ENCODE data around the gene OR10H3. TPM values are rescaled to one million over a fixed set of nuclear protein-coding genes. Genes with fewer than 3 reads are reported as not detected.
"Not testable (repeated sequence)": the region's sequence is repeated elsewhere in the genome, so short reads cannot be mapped to it uniquely, and the experiment has no call there.

The OR10H3 gene
- polyA plus RNA-seq, 2 donors = not detected

DNA sequence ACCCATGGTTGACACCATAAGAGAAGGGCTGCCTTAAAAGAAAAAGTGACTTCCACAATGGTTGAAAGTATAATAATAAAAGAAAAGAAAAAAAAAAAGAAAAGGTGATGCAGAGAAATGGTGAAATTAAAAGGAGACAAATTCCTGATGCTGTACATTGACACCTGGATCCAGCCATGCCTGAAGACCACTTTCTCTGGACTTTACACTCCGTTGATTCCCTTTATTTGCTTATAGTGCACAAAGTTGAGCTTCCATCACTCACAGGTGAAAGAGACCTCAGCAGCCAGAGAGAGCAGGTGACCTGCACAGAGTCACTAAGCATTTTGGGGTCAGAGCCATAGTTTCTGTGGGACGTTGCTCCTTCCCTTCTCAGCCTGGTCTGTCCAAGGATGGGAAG lies 37.5 kb downstream of the OR10H3 start:
- 50 to 61% methylated on average over 2 of the region's 2 CpGs for WGBS, 2 donors

DNA sequence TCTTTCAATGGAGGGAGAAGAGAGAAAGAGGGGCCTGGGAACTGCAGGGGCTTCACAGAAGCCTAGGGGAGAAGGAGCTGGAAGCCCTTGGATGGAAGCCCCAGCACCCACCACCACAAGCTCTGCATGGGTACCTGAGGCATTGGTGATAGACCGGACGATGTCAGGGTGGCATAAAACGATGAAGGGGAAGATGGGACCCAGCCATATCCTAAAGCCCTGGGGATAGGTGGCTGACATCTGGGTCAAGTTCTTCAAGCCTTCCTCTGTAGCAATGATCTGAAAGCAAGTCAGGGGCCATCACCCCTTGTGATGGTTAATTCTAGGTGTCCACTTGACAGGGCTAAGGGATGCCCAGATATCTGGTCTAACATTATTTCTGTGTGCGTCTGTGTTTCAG lies 38.5 kb downstream of the OR10H3 start:
- H3K4me3 ChIP-seq (ENCODE audit: low read depth in 1 of 2, low read length in 2 of 2) = no peak overlapping the region
- peaks cover 0 to 9% of the 10 kb centered on the region in 2 donors for H3K4me1 ChIP-seq (ENCODE audit: control insufficient read depth in 2 of 2, insufficient read depth in 2 of 2, low read length in 1 of 2)
- H3K9me3 ChIP-seq (ENCODE audit: control insufficient read depth in 2 of 2, insufficient read depth in 1 of 2, low read depth in 1 of 2, low read length in 1 of 2) = peaks cover 0 to 2% of the 10 kb centered on the region in 2 donors
- H3K27ac ChIP-seq (ENCODE audit: low read depth in 2 of 2, low read length in 1 of 2) = no peak overlapping the region
- H3K36me3 ChIP-seq (ENCODE audit: control insufficient read depth in 2 of 2, insufficient read depth in 2 of 2, low read length in 1 of 2) = no peaks in the 10 kb centered on the region
- no peaks in the 10 kb centered on the region for H3K27me3 ChIP-seq (ENCODE audit: control insufficient read depth in 1 of 2, insufficient read depth in 2 of 2, low read length in 2 of 2)
- WGBS, 2 donors = 84 to 89% methylated on average over 4 of the region's 4 CpGs

More for the DNA sequence above, 37.5 kb downstream of the OR10H3 start:
- no peak overlapping the region for H3K4me3 ChIP-seq (ENCODE audit: low read depth in 1 of 2, low read length in 2 of 2)
- peaks cover 0 to 2% of the 10 kb centered on the region in 2 donors for H3K4me1 ChIP-seq (ENCODE audit: control insufficient read depth in 2 of 2, insufficient read depth in 2 of 2, low read length in 1 of 2)
- no peaks in the 10 kb centered on the region for H3K27me3 ChIP-seq (ENCODE audit: control insufficient read depth in 1 of 2, insufficient read depth in 2 of 2, low read length in 2 of 2)
- H3K36me3 ChIP-seq (ENCODE audit: control insufficient read depth in 2 of 2, insufficient read depth in 2 of 2, low read length in 1 of 2) = no peaks in the 10 kb centered on the region
- peaks cover 0 to 2% of the 10 kb centered on the region in 2 donors for H3K9me3 ChIP-seq (ENCODE audit: control insufficient read depth in 2 of 2, insufficient read depth in 1 of 2, low read depth in 1 of 2, low read length in 1 of 2)
- no peak overlapping the region for H3K27ac ChIP-seq (ENCODE audit: low read depth in 2 of 2, low read length in 1 of 2)

DNA sequence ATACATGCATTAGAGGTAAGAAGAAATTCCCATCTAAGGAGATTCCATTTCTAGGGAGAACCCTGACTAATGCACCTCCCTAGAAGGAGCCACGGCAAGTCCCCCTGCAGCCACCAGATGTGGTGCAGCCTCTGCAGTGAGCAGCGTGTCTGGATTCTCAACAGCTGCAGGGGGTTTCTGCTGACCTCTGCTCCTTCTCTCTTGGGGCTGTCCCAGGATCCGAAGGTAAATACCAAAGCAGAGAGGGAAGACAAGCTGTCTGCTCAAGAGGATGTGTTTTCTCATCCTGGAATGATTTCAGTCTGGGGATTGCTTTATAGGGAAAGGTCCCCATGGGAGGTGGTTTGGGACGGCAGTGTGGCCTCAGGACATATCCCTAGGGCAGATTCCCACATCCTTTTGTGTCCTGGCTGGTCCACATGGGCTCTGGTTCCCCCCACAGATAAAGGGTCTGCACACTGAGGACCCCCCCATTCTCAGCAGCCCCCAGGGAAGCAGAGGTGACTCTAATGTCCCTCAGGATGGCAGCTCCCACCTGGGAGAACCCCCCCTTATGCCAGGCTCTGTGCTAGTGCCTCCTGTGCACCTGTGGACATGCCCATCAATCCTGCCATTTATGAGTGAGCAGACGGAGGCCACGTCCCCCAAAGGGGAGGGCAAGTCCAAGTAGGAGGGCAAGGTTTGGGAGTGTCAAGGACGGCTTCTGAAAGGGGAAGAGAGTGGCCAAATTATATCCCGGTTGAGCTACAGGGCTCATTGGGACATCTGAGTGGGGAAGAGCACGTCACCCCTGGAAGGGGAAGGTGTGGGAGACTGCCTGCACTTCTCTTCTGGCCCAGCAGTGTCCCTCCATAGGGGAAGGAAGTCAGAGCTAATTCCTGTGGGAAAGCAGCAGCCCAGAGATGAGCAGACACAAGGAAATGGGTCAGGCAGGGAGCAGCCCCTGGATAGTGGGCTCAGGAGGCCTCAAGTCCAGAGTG lies 39.5 kb downstream of the OR10H3 start:
- Histone ChIP-seq H3K9me3 (ENCODE audit: control insufficient read depth in 2 of 2, insufficient read depth in 1 of 2, low read depth in 1 of 2, low read length in 1 of 2) (peaks cover 0 to 2% of the 10 kb centered on the region in 2 donors), H3K27me3 (ENCODE audit: control insufficient read depth in 1 of 2, insufficient read depth in 2 of 2, low read length in 2 of 2) (no peaks in the 10 kb centered on the region), H3K4me3 (ENCODE audit: low read depth in 1 of 2, low read length in 2 of 2) (no peak overlapping the region), H3K4me1 (ENCODE audit: control insufficient read depth in 2 of 2, insufficient read depth in 2 of 2, low read length in 1 of 2) (peaks cover 0 to 9% of the 10 kb centered on the region in 2 donors), H3K27ac (ENCODE audit: low read depth in 2 of 2, low read length in 1 of 2) (no peak overlapping the region), H3K36me3 (ENCODE audit: control insufficient read depth in 2 of 2, insufficient read depth in 2 of 2, low read length in 1 of 2) (no peaks in the 10 kb centered on the region)
- 46 to 57% methylated on average over 9 of the region's 9 CpGs for WGBS, 2 donors

DNA sequence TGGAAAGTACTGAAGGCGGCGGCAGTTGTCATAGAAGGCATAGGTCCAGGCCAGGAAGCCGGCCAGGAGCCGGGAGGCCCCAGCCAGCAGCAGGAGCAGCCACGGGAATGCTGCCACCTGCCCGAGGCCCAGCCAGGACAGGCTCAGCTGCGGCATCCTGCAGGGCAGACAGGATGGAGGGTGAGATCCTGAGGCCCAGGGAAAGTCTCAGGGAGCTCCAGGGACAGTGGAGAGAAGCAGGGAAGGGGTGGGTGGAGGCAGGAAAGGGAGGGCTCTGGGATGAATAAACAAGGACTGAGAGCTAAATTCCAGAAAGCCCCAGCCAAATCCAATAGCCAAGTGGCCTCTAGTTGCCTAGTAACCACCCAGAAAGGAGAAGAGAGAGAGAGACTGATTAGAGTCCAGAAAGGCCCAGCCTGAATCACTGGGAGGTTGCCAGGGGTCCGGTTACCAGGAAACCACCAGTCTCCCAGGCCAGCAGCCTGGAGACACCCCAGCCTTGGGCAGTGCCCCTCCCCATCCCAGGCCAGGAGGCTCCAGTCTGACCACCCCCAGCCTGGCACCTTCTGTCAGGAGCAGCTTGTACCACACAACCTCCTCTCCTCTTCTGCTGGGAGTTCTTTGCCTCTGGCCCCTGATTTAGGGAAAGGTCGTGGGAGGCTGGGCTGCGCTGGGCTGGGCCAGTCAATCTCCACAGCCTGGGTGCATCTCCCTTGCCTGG lies 42.1 kb downstream of the OR10H3 start:
- Histone ChIP-seq H3K4me1 (ENCODE audit: control insufficient read depth in 2 of 2, insufficient read depth in 2 of 2, low read length in 1 of 2) (peaks cover 0 to 9% of the 10 kb centered on the region in 2 donors), H3K36me3 (ENCODE audit: control insufficient read depth in 2 of 2, insufficient read depth in 2 of 2, low read length in 1 of 2) (no peaks in the 10 kb centered on the region), H3K27me3 (ENCODE audit: control insufficient read depth in 1 of 2, insufficient read depth in 2 of 2, low read length in 2 of 2) (no peaks in the 10 kb centered on the region), H3K4me3 (ENCODE audit: low read depth in 1 of 2, low read length in 2 of 2) (no peak overlapping the region), H3K9me3 (ENCODE audit: control insufficient read depth in 2 of 2, insufficient read depth in 1 of 2, low read depth in 1 of 2, low read length in 1 of 2) (no peaks in the 10 kb centered on the region), H3K27ac (ENCODE audit: low read depth in 2 of 2, low read length in 1 of 2) (peak overlapping the region; percentile 65 to 80)
- WGBS, 2 donors = 14 to 26% methylated on average over 9 to 10 of the region's 10 CpGs

DNA sequence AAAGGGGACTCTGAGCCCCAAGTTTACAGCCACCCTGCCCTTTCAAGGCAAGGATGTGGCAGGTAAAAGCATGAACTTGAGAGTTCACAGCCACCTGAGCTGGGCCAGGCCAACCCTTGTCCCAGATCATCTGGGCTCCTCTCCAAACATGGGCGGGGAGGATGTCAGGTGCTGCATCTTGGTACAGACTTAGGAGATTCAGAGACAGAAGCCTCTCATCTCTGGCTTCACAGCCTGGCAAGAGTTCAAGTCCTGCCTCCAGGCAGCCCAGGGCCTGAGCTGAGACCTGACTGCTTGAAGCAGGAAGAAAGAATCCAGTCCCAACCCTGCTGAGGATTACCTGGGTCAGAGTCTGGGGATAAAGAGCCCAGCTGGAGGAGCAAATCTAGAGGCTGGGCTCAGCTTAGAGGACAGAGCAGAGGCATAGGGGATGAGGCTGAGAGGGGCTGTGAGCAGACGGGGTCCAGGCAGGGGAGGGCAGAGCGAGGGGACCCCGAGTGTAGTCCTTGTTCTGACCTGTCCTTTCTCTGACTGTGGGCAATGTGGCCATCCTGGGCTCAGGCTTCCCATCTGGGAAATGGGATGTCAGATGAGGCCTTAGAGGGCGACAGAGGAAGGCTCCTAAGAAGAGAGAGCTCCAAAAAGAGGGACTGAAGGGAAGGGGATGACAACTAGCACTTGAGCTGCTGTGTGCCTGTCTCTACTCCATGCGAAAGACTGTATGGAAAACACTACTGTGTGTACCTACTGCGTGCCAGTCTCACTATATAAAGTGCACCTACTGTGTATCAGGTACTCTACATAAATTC lies 43.0 kb downstream of the OR10H3 start:
- Histone ChIP-seq H3K36me3 (ENCODE audit: control insufficient read depth in 2 of 2, insufficient read depth in 2 of 2, low read length in 1 of 2) (no peaks in the 10 kb centered on the region), H3K27ac (ENCODE audit: low read depth in 2 of 2, low read length in 1 of 2) (peak overlapping the region; percentile 65 to 73)

DNA sequence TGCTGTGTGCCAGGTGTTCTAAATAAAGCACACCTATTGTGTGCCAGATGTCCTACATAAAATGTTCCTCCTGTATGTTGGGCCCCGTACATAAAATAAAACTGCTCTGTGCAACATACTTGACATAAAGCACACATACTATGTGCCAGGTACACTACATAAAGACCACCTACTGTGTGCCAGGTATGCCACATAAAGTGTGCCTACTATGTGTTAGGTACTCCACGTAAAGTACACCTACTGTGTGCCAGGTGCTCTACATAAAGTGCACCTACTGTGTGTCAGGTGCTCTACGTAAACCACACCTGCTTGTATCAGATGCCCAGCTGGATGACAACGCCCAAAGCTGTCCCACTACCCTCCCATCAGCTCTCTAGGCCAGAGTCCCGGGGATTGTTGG lies 43.9 kb downstream of the OR10H3 start:
- no peak overlapping the region for H3K4me3 ChIP-seq (ENCODE audit: low read depth in 1 of 2, low read length in 2 of 2)
- no peaks in the 10 kb centered on the region for H3K9me3 ChIP-seq (ENCODE audit: control insufficient read depth in 2 of 2, insufficient read depth in 1 of 2, low read depth in 1 of 2, low read length in 1 of 2)
- H3K4me1 ChIP-seq (ENCODE audit: control insufficient read depth in 2 of 2, insufficient read depth in 2 of 2, low read length in 1 of 2) = peaks cover 0 to 9% of the 10 kb centered on the region in 2 donors
- no peaks in the 10 kb centered on the region for H3K27me3 ChIP-seq (ENCODE audit: control insufficient read depth in 1 of 2, insufficient read depth in 2 of 2, low read length in 2 of 2)
- H3K36me3 ChIP-seq (ENCODE audit: control insufficient read depth in 2 of 2, insufficient read depth in 2 of 2, low read length in 1 of 2) = no peaks in the 10 kb centered on the region
- no peak overlapping the region for H3K27ac ChIP-seq (ENCODE audit: low read depth in 2 of 2, low read length in 1 of 2)
- WGBS, 2 donors = 72 to 75% methylated on average over 5 of the region's 5 CpGs

More for the DNA sequence above, 43.0 kb downstream of the OR10H3 start:
- 58% methylated on average over 6 to 7 of the region's 7 CpGs for WGBS, 2 donors
- H3K4me1 ChIP-seq (ENCODE audit: control insufficient read depth in 2 of 2, insufficient read depth in 2 of 2, low read length in 1 of 2) = peaks cover 0 to 9% of the 10 kb centered on the region in 2 donors
- H3K9me3 ChIP-seq (ENCODE audit: control insufficient read depth in 2 of 2, insufficient read depth in 1 of 2, low read depth in 1 of 2, low read length in 1 of 2) = no peaks in the 10 kb centered on the region
- no peaks in the 10 kb centered on the region for H3K27me3 ChIP-seq (ENCODE audit: control insufficient read depth in 1 of 2, insufficient read depth in 2 of 2, low read length in 2 of 2)
- no peak overlapping the region for H3K4me3 ChIP-seq (ENCODE audit: low read depth in 1 of 2, low read length in 2 of 2)

DNA sequence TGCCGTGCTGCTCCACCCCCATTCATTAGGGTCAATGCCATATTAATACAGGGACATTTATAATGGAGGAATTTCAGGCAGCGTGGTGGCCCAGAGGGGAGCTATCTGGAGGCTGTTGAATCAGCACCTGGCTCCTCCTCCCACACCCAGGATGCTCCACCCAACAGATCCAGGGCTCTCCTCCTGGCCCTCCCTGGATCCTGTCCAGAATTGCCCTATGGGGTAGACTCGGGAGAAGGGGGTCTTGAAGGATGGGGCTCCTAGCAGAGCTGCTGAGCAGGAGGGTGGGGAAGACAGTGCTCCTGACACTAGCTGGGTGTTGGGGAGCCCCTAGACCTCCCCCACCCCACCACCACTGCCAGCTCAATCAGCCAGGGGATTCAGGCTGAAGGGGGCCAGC lies 44.4 kb downstream of the OR10H3 start:
- Histone ChIP-seq H3K4me1 (ENCODE audit: control insufficient read depth in 2 of 2, insufficient read depth in 2 of 2, low read length in 1 of 2) (peaks cover 0 to 9% of the 10 kb centered on the region in 2 donors), H3K9me3 (ENCODE audit: control insufficient read depth in 2 of 2, insufficient read depth in 1 of 2, low read depth in 1 of 2, low read length in 1 of 2) (no peaks in the 10 kb centered on the region), H3K27ac (ENCODE audit: low read depth in 2 of 2, low read length in 1 of 2) (no peak overlapping the region), H3K4me3 (ENCODE audit: low read depth in 1 of 2, low read length in 2 of 2) (no peak overlapping the region), H3K27me3 (ENCODE audit: control insufficient read depth in 1 of 2, insufficient read depth in 2 of 2, low read length in 2 of 2) (no peaks in the 10 kb centered on the region), H3K36me3 (ENCODE audit: control insufficient read depth in 2 of 2, insufficient read depth in 2 of 2, low read length in 1 of 2) (no peaks in the 10 kb centered on the region)
- 60 to 61% methylated on average over 3 of the region's 3 CpGs for WGBS, 2 donors

DNA sequence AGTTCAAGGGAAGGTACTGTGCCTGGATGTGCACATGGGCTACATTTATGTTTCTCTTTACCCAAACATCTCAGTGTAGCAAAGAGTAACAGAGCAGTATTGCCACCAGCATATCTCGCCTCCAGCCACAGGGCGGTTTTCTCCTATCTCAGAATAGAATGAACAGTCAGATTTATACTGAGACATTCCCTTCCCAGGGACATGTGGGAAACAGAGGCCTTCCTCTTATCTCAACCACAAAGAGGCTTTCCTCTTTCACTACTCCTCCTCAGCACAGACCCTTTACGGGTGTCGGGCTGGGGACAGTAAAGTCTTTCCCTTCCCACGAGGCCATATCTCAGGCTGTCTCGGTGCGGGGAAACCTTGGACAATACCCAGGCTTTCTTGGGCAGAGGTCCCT lies 45.1 kb downstream of the OR10H3 start:
- not testable (repeated sequence) for H3K36me3 ChIP-seq (ENCODE audit: control insufficient read depth in 2 of 2, insufficient read depth in 2 of 2, low read length in 1 of 2); H3K4me1 ChIP-seq (ENCODE audit: control insufficient read depth in 2 of 2, insufficient read depth in 2 of 2, low read length in 1 of 2); H3K27me3 ChIP-seq (ENCODE audit: control insufficient read depth in 1 of 2, insufficient read depth in 2 of 2, low read length in 2 of 2); H3K27ac ChIP-seq (ENCODE audit: low read depth in 2 of 2, low read length in 1 of 2); H3K4me3 ChIP-seq (ENCODE audit: low read depth in 1 of 2, low read length in 2 of 2); H3K9me3 ChIP-seq (ENCODE audit: control insufficient read depth in 2 of 2, insufficient read depth in 1 of 2, low read depth in 1 of 2, low read length in 1 of 2)
- 48 to 72% methylated on average over 7 of the region's 7 CpGs for WGBS, 2 donors

DNA sequence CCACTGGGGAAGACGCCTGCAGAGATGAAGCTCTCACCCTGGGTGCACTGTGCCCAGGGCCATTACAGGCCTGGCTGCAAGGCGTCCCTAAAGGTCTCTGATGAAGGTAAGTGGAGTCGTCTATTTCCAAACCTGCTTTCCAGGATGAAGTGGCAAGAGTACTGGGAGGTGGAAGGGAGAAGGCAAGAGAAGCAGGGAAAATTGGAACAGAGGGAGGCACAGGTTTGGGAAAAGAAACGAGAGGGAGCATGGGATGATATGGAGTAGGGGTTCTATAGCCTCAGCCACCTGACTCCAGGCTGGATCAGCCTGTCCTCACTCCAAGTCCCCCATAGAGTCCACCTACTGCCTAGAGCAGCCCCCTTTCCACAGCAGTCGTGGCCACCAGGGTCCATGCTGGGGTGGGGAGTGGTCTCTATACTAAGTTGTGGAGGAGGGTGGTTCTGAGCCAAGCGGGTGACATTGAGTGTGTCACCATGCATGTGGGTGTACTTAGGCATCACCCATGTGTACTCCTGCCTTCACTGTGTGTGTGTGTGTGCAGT lies 49.9 kb downstream of the OR10H3 start, which contains the start of gene OR10H5:
TSS of gene OR10H5 (plus strand) at position 51 of the 545 bp plus-strand sequence. CDS start 6,388 bp downstream, outside the sequence.
- no peak within 1 kb of the TSS for H3K4me3 ChIP-seq (ENCODE audit: low read depth in 1 of 2, low read length in 2 of 2)
- no peaks in the 10 kb centered on the region for H3K9me3 ChIP-seq (ENCODE audit: control insufficient read depth in 2 of 2, insufficient read depth in 1 of 2, low read depth in 1 of 2, low read length in 1 of 2)
- no peaks in the 10 kb centered on the region for H3K36me3 ChIP-seq (ENCODE audit: control insufficient read depth in 2 of 2, insufficient read depth in 2 of 2, low read length in 1 of 2)
- H3K4me1 ChIP-seq (ENCODE audit: control insufficient read depth in 2 of 2, insufficient read depth in 2 of 2, low read length in 1 of 2) = no peaks in the 10 kb centered on the region
- no peak within 1 kb of the TSS for H3K27ac ChIP-seq (ENCODE audit: low read depth in 2 of 2, low read length in 1 of 2)
- no peaks in the 10 kb centered on the region for H3K27me3 ChIP-seq (ENCODE audit: control insufficient read depth in 1 of 2, insufficient read depth in 2 of 2, low read length in 2 of 2)
- 71 to 75% methylated on average over 6 of the region's 6 CpGs for WGBS, 2 donors
